HCT116 (cell line): ENCODE measurements around the gene GGCT. TPM values are rescaled to one million over a fixed set of nuclear protein-coding genes. Genes with fewer than 3 reads are reported as not detected.

Experiments
- ATAC-seq: fragments of 200-7000 bp; cut with Tn5 transposase; 2 replicates; pipeline ENCODE4 v1.9.1; 2020; ENCODE audit warnings: mild to moderate bottlenecking, moderate library complexity
- Bru-seq: library from RNA; stranded (reverse); fragments of 400-500 nt; gene quantifications from one replicate; lab custom pipeline; 2021; lab: Mats Ljungman, UMichigan
- BruChase-seq, 2 experiments: library from RNA; stranded (reverse); fragments of 400-500 nt; gene quantifications; one replicate each; lab custom pipeline; 2021; lab: Mats Ljungman, UMichigan
- BruUV-seq: library from RNA; stranded (reverse); fragments of 400-500 nt; replicated peaks from 2 replicates; lab custom pipeline; 2021; lab: Mats Ljungman, UMichigan
- CTCF ChIA-PET: fragments of 300-600 bp; sonication (Branson Sonifier 250); formaldehyde crosslinking; loops from one replicate; lab custom pipeline; 2021; ENCODE audit warnings: antibody characterized with exemption; lab: Charles Lee
- POLR2A ChIA-PET: fragments of 300-600, 350-600 bp; sonication (Branson Sonifier 250); formaldehyde crosslinking; loops from one replicate; lab custom pipeline; 2021; ENCODE audit warnings: antibody characterized with exemption; lab: Charles Lee
- RAD21 ChIA-PET, 2 experiments: fragments of 300-600 bp; sonication (Branson Sonifier 250); formaldehyde crosslinking; loops; one replicate each; lab custom pipeline; 2023; ENCODE audit warnings: low total read pairs in 2 of 2; ENCODE audit not compliant: uncharacterized antibody in 2 of 2, unreplicated experiment in 2 of 2, low non-redundant PET in 1 of 2; lab: Charles Lee
- DNase-seq: peaks from one replicate; pipeline ENCODE4 v3.0.0-alpha.2; 2010; ENCODE audit warnings: low read depth, low spot score
- H2AFZ ChIP-seq: fragments of 200-600 bp; shearing (Covaris generic), sonication (generic); 2 replicates; pipeline ENCODE4 v1.6.1; 2017; ENCODE audit warnings: low read depth, mixed run types, mixed read lengths, antibody characterized with exemption, low read length; ENCODE audit not compliant: poor library complexity, severe bottlenecking
- H3K27ac ChIP-seq: 2 replicates; pipeline ENCODE4 v1.5.1; 2012; ENCODE audit warnings: low read depth, low read length
- H3K27me3 ChIP-seq: fragments of 200-600 bp; sonication (generic); 2 replicates; pipeline ENCODE4 v1.6.1; 2016; ENCODE audit warnings: mixed run types, low read length, mixed read lengths; ENCODE audit not compliant: insufficient read depth
- H3K36me3 ChIP-seq, 2 experiments: fragments of 200-500 bp in 1 of 2; fragments of 200-600 bp in 1 of 2; sonication (Bioruptor generic) in 1 of 2; sonication (generic) in 1 of 2; 2 replicates each; pipeline versions ENCODE4 v1.5.1 to v1.6.1; 2014 to 2016; ENCODE audit warnings: low read length in 2 of 2, inconsistent platforms in 1 of 2, mixed read lengths in 1 of 2, mixed run types in 1 of 2; ENCODE audit not compliant: insufficient read depth in 2 of 2, control insufficient read depth in 1 of 2
- H3K4me1 ChIP-seq, 2 experiments: fragments of 200-600 bp in 1 of 2; sonication (generic) in 1 of 2; 2 replicates each; pipeline versions ENCODE4 v1.5.1 to v1.6.1; 2012 to 2017; ENCODE audit warnings: low read length in 2 of 2, inconsistent platforms in 1 of 2, mild to moderate bottlenecking in 1 of 2, mixed read lengths in 1 of 2, mixed run types in 1 of 2, moderate library complexity in 1 of 2; ENCODE audit not compliant: insufficient read depth in 2 of 2, control insufficient read depth in 1 of 2
- H3K4me2 ChIP-seq: fragments of 200-600 bp; sonication (generic); 2 replicates; pipeline ENCODE4 v1.6.1; 2017; ENCODE audit warnings: mixed run types, low read length, mixed read lengths
- H3K4me3 ChIP-seq, 2 experiments: fragments of 200-600 bp in 1 of 2; sonication (generic) in 1 of 2; replicated peaks in 1 of 2; 2 replicates each; pipeline ENCODE4 v1.5.1; 2011 to 2016; ENCODE audit warnings: low read length in 2 of 2, control low read depth in 1 of 2, low read depth in 1 of 2, mild to moderate bottlenecking in 1 of 2, mixed read lengths in 1 of 2, mixed run types in 1 of 2
- H3K79me2 ChIP-seq: fragments of 200-600 bp; sonication (generic); 2 replicates; pipeline ENCODE4 v1.6.1; 2017; ENCODE audit warnings: mild to moderate bottlenecking, mixed run types, low read length, moderate library complexity, mixed read lengths; ENCODE audit not compliant: insufficient read depth
- H3K9ac ChIP-seq: fragments of 200-600 bp; sonication (generic); 2 replicates; pipeline ENCODE4 v1.6.1; 2016; ENCODE audit warnings: low read length, mixed read lengths
- H3K9me2 ChIP-seq: fragments of 200-600 bp; sonication (generic), shearing (Covaris generic); 2 replicates; pipeline ENCODE4 v1.6.1; 2017; ENCODE audit warnings: mixed run types, mild to moderate bottlenecking, moderate library complexity; ENCODE audit not compliant: insufficient read depth
- H3K9me3 ChIP-seq, 2 experiments: fragments of 200-500 bp in 1 of 2; fragments of 200-600 bp in 1 of 2; sonication (Bioruptor generic) in 1 of 2; sonication (generic) in 1 of 2; 2 replicates each; pipeline ENCODE4 v1.6.1; 2014 to 2017; ENCODE audit warnings: low read length in 2 of 2, mixed read lengths in 2 of 2, inconsistent platforms in 1 of 2, low read depth in 1 of 2, mild to moderate bottlenecking in 1 of 2, mixed run types in 1 of 2, moderate library complexity in 1 of 2; ENCODE audit not compliant: control insufficient read depth in 1 of 2, insufficient read depth in 1 of 2
- H4K20me1 ChIP-seq: fragments of 200-600 bp; sonication (generic), shearing (Covaris generic); 2 replicates; pipeline ENCODE4 v1.6.1; 2017; ENCODE audit warnings: mixed run types, mild to moderate bottlenecking, moderate library complexity; ENCODE audit not compliant: insufficient read depth
- EGR1 ChIP-seq: IDR thresholded peaks from 2 replicates; pipeline ENCODE4 v1.6.1; 2012; ENCODE audit warnings: low read depth
- ELF1 ChIP-seq: IDR thresholded peaks from 2 replicates; pipeline ENCODE4 v1.6.1; 2012; ENCODE audit warnings: low read depth, borderline replicate concordance
- FOSL1 ChIP-seq: IDR thresholded peaks from 2 replicates; pipeline ENCODE4 v1.6.1; 2012; ENCODE audit warnings: low read depth
- MAX ChIP-seq: IDR thresholded peaks from 2 replicates; pipeline ENCODE4 v1.6.1; 2012
- POLR2A ChIP-seq: IDR thresholded peaks from 2 replicates; pipeline ENCODE4 v1.7.0; 2011; ENCODE audit warnings: borderline replicate concordance; ENCODE audit not compliant: insufficient read depth, insufficient read length; ENCODE audit errors: extremely low read depth
- POLR2AphosphoS5 ChIP-seq: IDR thresholded peaks from 2 replicates; pipeline ENCODE4 v1.6.1; 2011; ENCODE audit warnings: mild to moderate bottlenecking, low read depth, low read length, moderate library complexity
- REST ChIP-seq: IDR thresholded peaks from 2 replicates; pipeline ENCODE4 v1.6.1; 2012; ENCODE audit warnings: low read depth
- SIN3A ChIP-seq: IDR thresholded peaks from 2 replicates; pipeline ENCODE4 v1.6.1; 2012; ENCODE audit warnings: low read depth
- SP1 ChIP-seq: IDR thresholded peaks from 2 replicates; pipeline ENCODE4 v1.6.1; 2012; ENCODE audit warnings: low read depth
- TCF7L2 ChIP-seq: IDR thresholded peaks from 2 replicates; pipeline ENCODE4 v1.7.0; 2011; ENCODE audit warnings: borderline replicate concordance, inconsistent platforms; ENCODE audit not compliant: insufficient read depth, insufficient read length; ENCODE audit errors: extremely low read depth
- YY1 ChIP-seq: IDR thresholded peaks from 2 replicates; pipeline ENCODE4 v1.6.1; 2011; ENCODE audit warnings: low read length, low read depth, moderate library complexity, mild to moderate bottlenecking; ENCODE audit not compliant: insufficient replicate concordance; ENCODE audit errors: extremely low read depth
- ZBTB33 ChIP-seq: IDR thresholded peaks from 2 replicates; pipeline ENCODE4 v1.6.1; 2011; ENCODE audit warnings: mild to moderate bottlenecking, low read length, moderate library complexity; ENCODE audit not compliant: insufficient replicate concordance; ENCODE audit errors: extremely low read depth
- ZFX ChIP-seq: fragments of 450-650 bp; IDR thresholded peaks from 2 replicates; pipeline ENCODE4 v1.6.1; 2017
- intact Hi-C: fragments of 100-400 bp; cut with micrococcal nuclease; formaldehyde crosslinking; loops from 2 replicates; pipeline ENCODE4 v1.10.0; 2022
- long read RNA-seq: library from polyadenylated mRNA; unstranded; transcript quantifications from one replicate; pipeline ENCODE4 v2.0.0, GENCODE V29; 2021; ENCODE audit not compliant: unreplicated experiment
- polyA plus RNA-seq: library from polyadenylated mRNA; unstranded; fragments of >200 nt; gene quantifications from 2 replicates; pipeline ENCODE4 v1.2.1, GENCODE V29; 2012; ENCODE audit warnings: missing spikeins
- total RNA-seq: library from RNA; stranded (reverse); gene quantifications from one replicate; pipeline ENCODE4 v1.2.1, GENCODE V29; 2021; ENCODE audit not compliant: unreplicated experiment

The GGCT gene
- total RNA-seq (60.6 TPM), Bru-seq, nascent RNA (percentile 84 among the genes with signal in this experiment), BruChase-seq, experiment 1, labeled RNA remaining after a 6-hour chase (percentile 98 among the genes with signal in this experiment), BruChase-seq, experiment 2, labeled RNA remaining after a 2-hour chase (percentile 96 among the genes with signal in this experiment)
- polyA plus RNA-seq: 26.4 and 31.8 TPM in 2 replicates
- long read RNA-seq, transcript GGCT-202 (4 exons, 1,173 nt): major isoform, 40 of 55 reads
- long read RNA-seq, transcript GGCT-207 (3 exons, 1,012 nt): minor isoform, 7 of 55 reads
- long read RNA-seq, partial matches to known transcripts: 2 of 55 reads
- long read RNA-seq, other reads (novel, unspliced or antisense): 3 of 55 reads

- Histone ChIP-seq H3K79me2 (peaks cover 49% of the 10 kb centered on the region), H3K4me3 (peak within 1 kb of the TSS; percentile 68 to 92), H3K4me2 (peak within 1 kb of the TSS; percentile 84), H3K27me3 (no peaks in the 10 kb centered on the region), H3K27ac (peak within 1 kb of the TSS; percentile 66), H2AFZ (peak within 1 kb of the TSS; percentile 43), H3K36me3 (peaks cover 0 to 4% of the 10 kb centered on the region in 2 experiments; a peak in 1 of 4 replicates), H3K4me1 (peaks cover 4 to 20% of the 10 kb centered on the region in 2 experiments; a peak in 2 of 4 replicates), H3K9me3 (no peaks in the 10 kb centered on the region), H3K9me2 (no peaks in the 10 kb centered on the region), H3K9ac (peak within 1 kb of the TSS; percentile 85), H4K20me1 (no peaks in the 10 kb centered on the region)
- ChIA-PET POLR2A (interaction anchor here (0.7 kb wide), 1 partner anchor 35 kb away, joined by 3 read pairs; no protein-coding TSS in a partner anchor), CTCF (no interaction called here), RAD21 (no interaction called here)
- no TSS peak for BruUV-seq
- peak; percentile 97 for ATAC-seq
- DNase-seq: peak; percentile 96
- intact Hi-C loops: loop anchor here (2.0 kb wide), 1 partner anchor 26 kb away; the partner anchor contains the start of gene NOD1
- peak; percentile 6 for TF ChIP-seq TCF7L2
- no peak for TF ChIP-seq REST
- TF ChIP-seq POLR2AphosphoS5: peak; percentile 97
- peak; percentile 93 for TF ChIP-seq EGR1
- peak; percentile 4 for TF ChIP-seq YY1
- peak; percentile 89 for TF ChIP-seq MAX
- TF ChIP-seq SP1: peak; percentile 92
- peak; percentile 57 for TF ChIP-seq ZFX
- TF ChIP-seq POLR2A: peak; percentile 86
- TF ChIP-seq SIN3A: peak; percentile 88; the same call in 1 of the 2 replicates
- TF ChIP-seq ELF1: no peak; the same call in 1 of the 2 replicates
- 0 out of 2 replicates have a peak, but pooled peaks have one; percentile 11 for TF ChIP-seq FOSL1
- TF ChIP-seq ZBTB33: no peak
Observed at GRCh38 chr7:30504301-30505173, at the start of gene GGCT. GGCT (minus strand) TSS chr7:30504829; CDS start chr7:30504709, 120 bp downstream.
